Stimulated activated CD8-positive, alpha-beta memory T cell treated with anti-CD3 and anti-CD28 coated beads, Interleukin-15, amount 100 ng/mL, for 4 hours (primary cell): ENCODE results near the gene ADAMTSL4.
A peak's percentile ranks its signal among the peaks of the same experiment; 100 is the strongest.
"Not testable (repeated sequence)": the region's sequence is repeated elsewhere in the genome, so short reads cannot be mapped to it uniquely, and the experiment has no call there.

Experiments
- DNase-seq, 2 donors: peaks; one replicate each; pipeline ENCODE4 v3.0.0-alpha.2; 2020; ENCODE audit warnings: low read depth in 2 of 2

Gene ADAMTSL4

DNA sequence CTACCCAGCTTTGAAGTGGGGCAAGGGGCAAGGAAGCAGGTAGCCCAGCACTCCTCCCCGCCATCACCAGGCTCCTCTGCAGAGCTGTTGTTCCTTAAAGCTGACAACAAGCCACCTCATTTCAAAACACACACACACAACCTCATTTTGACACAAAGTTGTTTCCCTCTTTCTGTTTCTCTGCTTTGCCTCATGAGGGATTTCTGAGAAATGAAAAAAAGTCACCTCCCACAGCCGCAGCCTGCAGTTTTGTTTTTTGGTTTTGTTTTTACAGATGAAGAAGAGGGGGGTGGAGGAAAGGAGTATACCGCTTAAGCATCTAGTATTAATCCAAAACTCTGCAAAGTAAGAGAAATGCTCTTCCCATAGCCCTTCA is 18.1 kb downstream of the ADAMTSL4 start:
- DNase-seq: peak in 1 of 2 donors; percentile 41

DNA sequence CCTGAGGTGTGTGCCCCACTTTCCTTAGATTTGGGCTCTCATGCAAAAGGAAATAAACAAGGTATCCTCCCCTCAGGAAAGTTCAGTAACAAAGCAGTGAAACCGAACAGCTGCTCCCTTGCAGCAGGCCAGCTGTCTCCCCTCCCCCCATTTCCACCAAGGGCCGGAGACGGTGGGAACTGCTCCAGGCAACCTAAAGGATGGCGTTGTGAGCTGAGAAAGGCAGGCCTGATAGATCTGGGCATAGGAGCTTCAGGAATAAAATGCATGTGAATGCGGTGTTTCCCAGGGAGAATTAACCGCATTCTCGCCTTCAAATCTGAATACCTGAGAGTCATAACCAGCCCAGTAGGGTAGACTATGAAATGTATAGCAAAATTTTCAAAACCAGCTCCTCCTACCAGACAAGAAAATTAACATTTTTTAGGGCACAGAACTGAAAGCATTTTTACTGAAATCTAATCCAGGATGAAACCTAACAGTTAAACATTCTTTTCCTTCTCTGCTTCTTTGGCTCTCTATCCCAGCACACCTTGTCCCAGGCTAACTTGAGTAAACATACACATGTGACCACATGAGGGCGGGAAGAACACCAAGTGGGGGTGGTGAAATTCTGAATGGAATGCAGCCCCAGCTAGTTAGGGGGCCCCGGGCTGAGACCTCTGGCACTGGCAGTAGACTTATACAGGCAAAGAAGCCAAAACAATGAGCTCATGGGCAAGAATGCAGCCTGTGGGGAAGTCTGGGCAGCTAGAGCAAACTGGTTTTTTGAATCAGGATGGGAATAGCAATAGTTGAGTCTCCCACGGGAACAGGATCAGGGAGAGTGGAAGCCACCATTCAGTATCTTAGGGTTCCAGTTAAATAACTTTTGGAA is 18.7 kb downstream of the ADAMTSL4 start:
- DNase-seq: no peak

GRCh38 chr1:150568594-150568966 is 19.4 kb downstream of the ADAMTSL4 start:
- no peak for DNase-seq

- DNase-seq: no peak
Measured at GRCh38 chr1:150572918-150573647, 23.9 kb downstream of the ADAMTSL4 start.

DNA sequence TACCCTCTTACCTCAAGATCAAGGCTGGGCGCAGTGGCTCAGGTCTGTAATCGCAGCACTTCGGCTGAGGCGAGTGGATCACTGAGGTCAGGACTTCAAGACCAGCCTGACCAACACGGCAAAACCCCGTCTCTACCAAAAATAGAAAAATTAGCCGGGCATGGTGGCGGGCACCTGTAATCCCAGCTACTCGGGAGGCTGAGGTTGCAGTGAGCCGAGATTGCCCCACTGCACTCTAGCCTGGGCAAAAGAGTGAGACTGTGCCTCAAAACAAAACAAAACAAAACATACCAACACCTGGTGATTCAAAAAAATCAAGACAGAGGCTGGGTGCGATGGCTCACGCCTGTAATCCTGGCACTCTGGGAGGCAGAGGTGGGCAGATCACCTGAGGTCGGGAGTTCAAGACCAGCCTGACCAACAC is 24.5 kb downstream of the ADAMTSL4 start:
- not testable (repeated sequence) for DNase-seq

DNA sequence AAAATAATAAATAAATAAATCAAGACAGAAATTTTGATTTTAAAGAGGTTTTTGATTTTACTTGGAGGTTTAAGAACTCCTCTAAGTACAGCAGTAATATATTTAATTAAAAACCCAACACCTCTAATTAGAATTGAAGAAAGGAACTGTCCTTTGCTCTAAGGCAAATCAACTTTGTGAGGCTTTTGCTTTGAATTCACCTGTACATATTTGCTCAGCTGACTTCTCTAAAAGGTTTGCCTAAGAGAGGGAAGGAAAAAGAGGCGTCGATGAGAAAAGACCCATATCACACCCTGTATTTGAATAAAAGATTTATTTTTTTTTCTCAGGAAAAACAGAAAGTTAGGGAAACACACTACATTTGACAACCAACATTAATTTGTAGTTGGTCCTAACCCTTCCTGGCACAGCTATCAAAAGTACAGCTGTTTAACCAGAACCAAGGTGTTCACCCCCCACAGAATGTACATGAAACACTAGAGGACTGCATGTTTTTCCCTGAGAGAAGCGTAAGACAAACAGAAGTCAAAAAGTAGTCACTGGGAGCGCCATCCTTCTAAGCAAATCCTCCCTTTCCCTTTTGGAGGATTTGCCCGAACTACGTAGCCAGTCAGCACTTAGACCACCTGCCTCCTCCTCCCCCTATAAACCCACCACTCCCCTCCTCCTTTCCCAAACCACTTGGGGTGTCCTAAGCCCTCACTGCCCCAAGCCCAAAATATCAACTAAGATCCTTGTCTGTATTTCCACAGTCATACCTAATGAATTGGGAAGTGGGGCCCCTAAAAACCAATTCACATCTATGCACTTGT is 25.3 kb downstream of the ADAMTSL4 start:
- no peak for DNase-seq

- DNase-seq: no peak
Measured at GRCh38 chr1:150575072-150575489, 25.9 kb downstream of the ADAMTSL4 start.

GRCh38 chr1:150575518-150576366 is 26.5 kb downstream of the ADAMTSL4 start:
- DNase-seq: no peak

DNA sequence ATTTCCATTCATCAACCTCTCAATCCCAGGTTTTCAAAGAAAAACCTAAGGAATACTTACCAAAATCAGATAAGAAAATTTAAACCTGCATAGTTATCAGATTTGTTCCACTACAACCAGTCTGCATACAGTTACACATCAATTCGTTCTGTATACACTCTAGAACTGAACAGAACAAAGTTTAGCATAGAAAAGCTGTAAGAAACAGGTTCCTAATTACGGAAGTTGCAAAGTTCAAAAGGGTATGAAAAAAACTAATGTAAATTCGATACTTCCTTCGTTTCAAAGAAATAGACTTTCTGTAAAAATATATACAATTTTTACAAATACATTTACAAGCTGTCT is 27.1 kb downstream of the ADAMTSL4 start:
- DNase-seq: no peak

- no peak for DNase-seq
Measured at GRCh38 chr1:150576794-150577556, 27.8 kb downstream of the ADAMTSL4 start.

DNA sequence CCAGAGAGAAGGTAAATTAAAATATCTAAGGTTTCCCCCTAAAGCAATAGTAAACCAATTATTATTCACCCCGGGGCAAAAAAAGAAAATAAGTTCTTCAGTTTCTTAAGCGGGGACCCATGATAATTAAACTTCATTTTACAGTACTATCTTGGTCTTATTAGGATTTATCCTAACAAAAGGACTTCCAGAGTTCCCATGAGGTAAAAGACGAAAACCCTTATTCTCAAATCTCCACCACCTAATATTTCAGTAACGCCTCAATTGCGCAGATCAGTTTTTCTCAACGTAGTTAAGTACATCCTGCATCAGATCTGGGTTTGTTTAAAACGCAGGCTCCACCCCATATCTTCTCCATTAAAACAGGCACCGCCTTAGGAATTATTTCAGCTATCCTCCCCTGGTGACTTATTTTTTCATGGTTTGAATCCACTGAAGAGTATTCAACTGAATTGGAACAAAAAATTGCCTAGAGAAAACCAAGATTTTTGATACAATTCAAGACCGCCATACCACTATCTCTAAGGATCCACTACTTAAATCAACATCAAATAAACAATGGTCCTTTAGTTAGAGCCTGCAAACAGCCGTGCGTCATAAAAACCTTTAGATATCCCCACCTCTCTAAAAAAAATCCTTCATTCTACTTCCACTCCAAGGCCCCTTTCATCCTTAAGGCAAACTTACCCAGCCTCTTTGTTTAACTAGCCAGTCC is 28.5 kb downstream of the ADAMTSL4 start:
- no peak for DNase-seq

DNA sequence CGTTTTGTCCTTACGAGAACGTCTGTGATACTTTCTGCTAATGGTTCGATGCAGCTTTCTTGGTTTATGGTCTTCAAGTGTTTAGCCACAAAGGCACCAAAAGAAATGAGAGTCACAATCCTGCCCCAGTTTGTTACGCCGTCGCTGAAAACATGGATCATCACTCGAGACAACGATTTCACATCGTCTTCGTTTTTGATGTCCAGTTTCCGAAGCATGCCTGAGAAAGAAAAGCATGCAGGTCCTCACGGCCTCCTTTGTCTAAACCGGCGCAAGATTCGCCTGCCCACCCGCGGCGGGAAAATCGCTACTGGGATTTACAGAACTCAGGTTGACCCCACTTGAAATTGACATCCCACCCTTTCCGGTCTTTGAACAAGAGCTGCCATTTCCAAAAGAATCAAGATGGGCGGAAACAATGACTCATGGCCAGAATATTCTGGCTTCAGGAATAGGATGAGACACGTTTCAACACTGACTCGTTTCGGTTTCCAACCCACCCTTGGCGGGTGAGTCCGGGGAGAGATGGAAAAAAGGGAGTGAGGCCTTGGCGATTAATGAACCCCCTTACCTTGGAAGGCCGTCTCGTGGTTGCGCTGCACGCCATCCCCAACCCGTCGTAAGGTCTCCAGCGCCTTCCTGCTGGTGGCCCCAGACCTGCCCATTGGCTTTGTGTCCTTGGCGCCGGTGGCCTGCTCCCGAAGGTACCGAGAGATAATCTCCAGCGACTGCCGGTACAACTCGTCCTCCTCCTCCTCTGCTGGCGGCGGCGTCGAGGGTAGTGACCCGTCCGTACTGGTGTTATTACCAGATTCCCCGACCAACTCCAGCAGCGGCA is 29.3 kb downstream of the ADAMTSL4 start:
- peak in 1 of 2 donors; percentile 44 for DNase-seq

DNA sequence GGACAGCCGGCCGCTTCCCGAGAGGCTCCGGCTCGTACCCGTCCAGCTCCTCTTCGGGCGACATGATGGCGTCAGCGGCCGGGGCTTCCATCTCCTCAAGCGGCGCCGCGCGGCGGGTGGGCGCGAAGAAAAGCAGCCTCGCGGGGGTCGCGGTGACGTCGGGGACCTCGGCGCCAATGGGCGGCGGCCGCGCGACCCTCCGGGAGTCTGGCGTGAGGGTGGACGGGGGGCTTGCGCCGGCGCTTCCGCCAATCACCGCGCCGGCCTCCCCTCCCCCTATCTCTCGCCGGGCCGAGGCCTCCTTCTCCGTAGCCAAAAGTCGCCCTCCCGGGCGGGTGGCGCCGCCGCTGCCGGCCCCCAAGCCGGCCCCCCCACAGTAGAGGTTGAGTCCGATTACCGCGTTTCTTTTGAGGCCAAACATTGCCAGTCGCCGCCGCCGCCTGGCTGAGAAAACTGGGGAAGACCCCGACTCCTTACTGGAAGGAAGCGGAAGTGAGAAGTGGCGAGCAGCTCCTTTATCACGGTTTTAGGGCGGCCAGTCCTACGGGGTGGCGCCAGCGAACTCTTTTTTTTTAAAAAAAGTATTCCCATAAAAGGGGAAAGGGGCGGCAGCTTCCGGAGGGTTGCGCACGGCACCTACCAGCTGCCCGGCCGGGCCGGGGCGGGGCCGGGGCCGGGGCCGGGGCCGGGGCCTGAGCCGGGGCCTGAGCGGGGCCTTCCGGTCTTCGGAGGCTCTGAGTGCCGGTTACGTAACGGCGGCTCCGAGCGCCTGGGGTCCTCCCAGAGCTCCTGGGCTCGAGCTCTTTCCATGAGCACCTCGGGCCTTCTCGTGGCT is 30.1 kb downstream of the ADAMTSL4 start, which contains the start of gene MCL1:
Gene MCL1 (minus strand): TSS at position 501 of the 835 bp plus-strand sequence. CDS start 80 bp downstream, at position 421.
- DNase-seq: peak; percentile 70 to 79

DNA sequence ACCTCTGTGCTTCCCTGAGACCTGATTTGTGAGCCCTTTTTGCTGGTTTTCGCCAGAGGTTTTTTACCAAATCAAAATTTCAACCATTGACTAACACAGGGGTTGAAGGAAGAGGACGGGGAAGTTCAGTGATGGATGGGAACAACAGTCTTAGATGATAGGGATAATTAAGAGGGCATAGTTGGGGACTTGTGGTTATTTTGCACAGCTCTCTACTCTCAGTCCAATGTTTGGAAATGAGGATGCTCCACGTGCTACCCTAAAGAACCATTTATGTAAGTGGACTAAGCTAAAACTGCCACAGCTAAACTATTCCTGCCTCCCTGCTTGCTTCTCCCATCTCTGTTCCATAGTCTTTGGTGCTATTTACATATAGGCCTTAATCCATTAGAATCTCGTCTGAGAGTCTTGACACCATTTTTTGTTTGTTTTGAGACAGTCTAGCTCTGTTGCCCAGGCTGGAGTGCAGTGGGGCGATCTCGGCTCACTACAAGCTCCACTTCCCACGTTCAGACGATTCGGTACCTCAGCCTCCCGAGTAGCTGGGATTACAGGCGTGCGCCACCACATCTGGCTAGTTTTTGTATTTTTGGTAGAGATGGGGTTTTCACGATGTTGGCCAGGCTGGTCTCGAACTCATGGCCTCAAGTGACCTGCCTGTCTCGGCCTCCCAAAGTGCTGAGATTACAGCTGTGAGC is 30.9 kb downstream of the ADAMTSL4 start:
- no peak for DNase-seq

GRCh38 chr1:150580966-150581365 is 31.8 kb downstream of the ADAMTSL4 start:
- DNase-seq: not testable (repeated sequence)

DNA sequence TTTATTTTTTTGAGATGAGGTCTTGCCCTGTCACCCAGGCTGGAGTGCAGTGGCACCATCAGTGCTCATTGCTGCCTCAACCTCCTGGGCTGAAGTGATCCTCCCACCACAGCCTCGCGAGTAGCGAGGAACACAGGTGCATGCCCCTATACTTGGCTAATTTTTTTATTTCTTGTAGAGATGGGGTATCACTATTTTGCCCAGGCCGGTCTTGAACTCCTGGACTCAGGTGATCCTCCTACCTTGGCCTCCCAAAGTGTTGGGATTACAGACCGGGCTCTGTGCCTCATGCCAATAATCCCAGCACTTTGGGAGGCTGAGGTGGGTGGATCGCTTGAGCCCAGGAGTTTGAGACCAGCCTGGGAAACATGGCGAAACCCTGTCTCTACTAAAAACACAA is 32.2 kb downstream of the ADAMTSL4 start:
- not testable (repeated sequence) for DNase-seq

- DNase-seq: not testable (repeated sequence)
Measured at GRCh38 chr1:150581962-150582361, 32.8 kb downstream of the ADAMTSL4 start.
